GM12801 (cell line): ENCODE results near the gene PNMA8B.

Source experiments
- TF ChIP-seq, protein P1 (sequence below): IDR thresholded peaks from one replicate; pipeline ENCODE4 v1.5.1; 2011; ENCODE audit warnings: control low read depth; ENCODE audit not compliant: insufficient read length; ENCODE audit errors: extremely low read depth

The PNMA8B gene

DNA sequence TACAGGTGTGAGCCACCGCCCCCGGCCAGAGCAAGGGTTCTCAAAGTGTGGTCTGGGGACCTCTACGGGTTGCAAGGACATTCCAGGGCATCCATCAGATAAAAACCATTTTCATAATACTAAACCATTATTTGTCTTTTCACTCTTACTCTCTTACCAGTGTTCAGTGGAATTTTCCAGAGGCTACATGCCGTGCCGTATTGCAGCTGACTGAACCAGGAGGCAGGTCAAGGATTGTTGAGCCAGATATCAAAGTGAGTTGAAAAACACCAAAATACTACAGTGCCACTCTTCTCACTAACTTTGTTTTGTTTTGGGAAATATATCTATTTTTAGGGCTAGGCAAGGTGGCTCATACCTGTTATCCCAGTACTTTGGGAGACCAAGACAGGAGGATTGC is 7.2 kb upstream of the PNMA8B start:
- TF ChIP-seq, protein P1, sequence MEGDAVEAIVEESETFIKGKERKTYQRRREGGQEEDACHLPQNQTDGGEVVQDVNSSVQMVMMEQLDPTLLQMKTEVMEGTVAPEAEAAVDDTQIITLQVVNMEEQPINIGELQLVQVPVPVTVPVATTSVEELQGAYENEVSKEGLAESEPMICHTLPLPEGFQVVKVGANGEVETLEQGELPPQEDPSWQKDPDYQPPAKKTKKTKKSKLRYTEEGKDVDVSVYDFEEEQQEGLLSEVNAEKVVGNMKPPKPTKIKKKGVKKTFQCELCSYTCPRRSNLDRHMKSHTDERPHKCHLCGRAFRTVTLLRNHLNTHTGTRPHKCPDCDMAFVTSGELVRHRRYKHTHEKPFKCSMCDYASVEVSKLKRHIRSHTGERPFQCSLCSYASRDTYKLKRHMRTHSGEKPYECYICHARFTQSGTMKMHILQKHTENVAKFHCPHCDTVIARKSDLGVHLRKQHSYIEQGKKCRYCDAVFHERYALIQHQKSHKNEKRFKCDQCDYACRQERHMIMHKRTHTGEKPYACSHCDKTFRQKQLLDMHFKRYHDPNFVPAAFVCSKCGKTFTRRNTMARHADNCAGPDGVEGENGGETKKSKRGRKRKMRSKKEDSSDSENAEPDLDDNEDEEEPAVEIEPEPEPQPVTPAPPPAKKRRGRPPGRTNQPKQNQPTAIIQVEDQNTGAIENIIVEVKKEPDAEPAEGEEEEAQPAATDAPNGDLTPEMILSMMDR: no peak

DNA sequence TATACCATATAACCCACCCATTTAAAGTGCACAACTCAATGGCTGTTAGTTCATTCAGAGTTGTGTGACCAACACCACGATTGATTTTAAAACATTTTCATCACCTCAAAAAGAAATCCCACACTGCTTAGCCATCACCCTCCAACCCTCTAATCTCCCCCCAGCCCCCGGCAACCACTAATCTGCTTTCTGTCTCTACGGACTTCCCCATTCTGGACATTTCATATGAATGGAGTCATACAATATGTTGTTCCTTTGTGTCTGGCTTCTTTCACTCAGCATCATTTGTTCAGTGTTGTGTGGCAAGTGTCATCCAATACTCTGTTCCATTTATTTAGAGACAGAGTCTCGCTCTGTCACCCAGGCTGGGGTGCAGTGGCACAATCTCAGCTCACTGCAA is 4.0 kb upstream of the PNMA8B start:
- TF ChIP-seq, protein P1: no peak

DNA sequence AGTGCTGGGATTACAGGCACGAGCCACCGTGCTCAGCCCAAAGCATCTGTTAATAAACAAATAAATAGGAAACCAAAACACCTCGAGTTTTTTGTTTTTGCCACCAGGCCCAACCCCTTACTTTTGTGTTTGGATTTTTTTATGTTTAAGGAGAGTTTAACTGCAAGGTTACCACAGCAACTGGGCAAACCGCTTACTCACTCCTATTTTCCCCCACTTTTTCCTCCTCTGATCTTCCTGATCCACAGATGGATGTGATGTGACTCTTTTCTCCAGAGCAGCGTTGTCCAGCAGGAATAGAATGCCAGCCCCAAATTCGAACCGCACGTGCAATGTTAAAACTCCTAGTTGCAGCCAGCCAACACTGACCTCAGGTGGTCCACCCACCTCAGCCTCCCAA is 2.1 kb upstream of the PNMA8B start:
- TF ChIP-seq, protein P1: no peak

DNA sequence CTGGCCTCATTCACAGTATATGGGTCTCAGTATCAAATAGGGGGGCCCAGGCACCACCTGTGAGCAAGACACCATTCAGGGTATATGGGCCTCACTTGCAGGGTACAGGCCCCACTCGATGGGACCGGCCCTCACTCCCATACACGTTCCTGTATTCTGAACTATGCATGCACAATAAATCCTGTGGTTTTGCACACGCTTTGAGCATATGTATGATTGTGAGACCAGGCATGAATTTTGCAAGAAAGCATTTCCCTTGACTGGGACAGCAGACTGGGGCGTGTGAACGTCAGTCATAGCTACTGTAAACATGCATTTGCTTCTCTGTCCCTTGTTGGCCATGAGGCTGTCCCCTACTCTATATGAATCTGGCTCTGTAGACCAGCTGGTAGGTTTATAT is 637 bp upstream of the PNMA8B start:
- TF ChIP-seq, protein P1: no peak

DNA sequence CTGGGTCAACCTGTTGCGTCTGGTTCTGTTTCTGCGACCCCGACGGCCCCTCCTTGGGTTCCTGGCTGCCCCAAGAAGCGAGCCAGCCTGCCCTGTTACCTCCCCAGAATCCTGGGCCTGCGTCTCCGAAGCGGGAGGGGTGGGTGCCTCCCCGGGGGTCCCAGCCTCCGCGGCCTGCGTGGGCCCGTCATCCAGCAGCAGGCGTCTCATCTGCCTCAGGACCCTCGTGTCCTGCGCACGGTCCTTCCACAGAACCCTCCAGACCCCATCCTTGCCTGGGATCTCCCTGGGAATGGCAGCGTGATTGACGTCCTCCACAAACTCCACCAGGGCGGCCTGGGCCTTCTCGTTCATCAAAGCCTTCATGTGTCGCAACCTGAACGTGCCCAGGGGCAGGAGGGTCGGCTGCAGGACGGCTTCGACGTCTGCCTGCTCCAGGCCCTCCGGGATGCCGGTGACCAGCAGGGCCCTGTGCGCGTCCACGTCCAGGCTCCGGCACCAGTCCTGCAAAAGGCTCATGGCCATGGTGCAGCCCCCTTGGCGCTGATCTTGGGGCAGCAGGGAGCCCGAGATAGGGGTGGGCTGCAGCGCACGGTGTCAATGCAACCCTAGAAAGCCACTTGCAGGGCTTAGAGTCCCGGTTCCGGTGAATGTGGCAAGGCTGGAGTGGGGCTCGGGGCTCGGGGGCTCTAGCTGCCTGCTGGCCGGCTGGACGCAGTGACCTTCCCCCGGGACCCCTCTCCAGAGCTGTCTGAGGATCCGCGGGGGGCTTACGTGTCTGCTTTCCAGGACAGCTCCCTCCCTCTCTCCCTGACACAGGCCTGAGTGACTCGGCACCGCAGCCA is 504 bp downstream of the PNMA8B start:
- TF ChIP-seq, protein P1: no peak

DNA sequence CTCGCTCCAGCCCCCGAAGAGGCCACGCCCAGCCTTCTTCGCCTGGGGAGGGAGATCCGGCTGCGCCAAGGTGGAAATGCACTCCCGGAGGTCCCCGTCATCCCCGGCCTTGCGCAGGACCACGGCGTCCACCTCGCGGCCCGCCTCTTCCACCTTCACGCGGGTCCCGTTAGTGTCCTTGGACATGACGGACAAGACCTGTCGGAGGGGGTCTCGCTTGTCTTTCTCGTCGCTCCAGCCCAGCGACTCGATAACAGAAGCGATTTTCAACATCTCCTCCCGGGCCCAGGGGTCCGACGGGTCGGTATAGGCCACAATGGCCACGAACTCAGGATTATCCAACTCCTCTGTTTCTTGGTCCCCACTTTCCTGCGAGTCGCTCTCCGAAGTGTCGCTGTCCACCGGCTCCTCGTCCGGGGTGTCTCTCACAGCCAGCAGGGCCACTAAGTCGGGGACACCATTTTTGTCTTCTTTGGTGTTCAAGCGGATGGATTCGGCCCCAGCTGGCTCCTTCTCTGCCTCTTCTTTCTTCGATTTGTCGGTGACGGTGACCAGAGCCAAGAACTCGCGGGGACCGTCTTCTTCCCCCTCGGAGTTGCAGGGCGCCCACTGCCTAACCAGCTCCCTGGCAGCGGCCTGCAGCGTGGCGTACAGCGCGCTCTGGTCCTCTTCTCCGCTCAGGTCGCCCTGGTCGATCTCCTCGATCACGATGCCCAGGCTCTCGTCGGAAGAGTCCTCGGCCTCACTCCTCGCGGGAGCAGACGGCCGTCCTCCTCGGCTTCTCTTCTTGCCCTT is 1.3 kb downstream of the PNMA8B start:
- TF ChIP-seq, protein P1: no peak
